ENCODE results near the gene MAPK7.

The MAPK7 gene

DNA sequence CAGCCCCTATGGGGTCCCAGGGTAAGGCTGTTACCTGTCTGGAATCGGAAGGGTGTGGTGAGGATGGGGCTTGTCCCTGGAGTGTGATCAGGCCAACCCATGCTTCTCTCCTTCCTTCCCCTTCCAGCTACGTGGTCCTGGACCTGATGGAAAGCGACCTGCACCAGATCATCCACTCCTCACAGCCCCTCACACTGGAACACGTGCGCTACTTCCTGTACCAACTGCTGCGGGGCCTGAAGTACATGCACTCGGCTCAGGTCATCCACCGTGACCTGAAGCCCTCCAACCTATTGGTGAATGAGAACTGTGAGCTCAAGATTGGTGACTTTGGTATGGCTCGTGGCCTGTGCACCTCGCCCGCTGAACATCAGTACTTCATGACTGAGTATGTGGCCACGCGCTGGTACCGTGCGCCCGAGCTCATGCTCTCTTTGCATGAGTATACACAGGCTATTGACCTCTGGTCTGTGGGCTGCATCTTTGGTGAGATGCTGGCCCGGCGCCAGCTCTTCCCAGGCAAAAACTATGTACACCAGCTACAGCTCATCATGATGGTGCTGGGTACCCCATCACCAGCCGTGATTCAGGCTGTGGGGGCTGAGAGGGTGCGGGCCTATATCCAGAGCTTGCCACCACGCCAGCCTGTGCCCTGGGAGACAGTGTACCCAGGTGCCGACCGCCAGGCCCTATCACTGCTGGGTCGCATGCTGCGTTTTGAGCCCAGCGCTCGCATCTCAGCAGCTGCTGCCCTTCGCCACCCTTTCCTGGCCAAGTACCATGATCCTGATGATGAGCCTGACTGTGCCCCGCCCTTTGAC, 2.4 kb downstream of the MAPK7 start:
- H3K27me3 ChIP-seq (ENCODE audit: control insufficient read depth, insufficient read depth, low read length, poor library complexity, severe bottlenecking), result no peaks in the 10 kb centered on the region
- H3K9me3 ChIP-seq (ENCODE audit: control insufficient read depth, low read length), result no peaks in the 10 kb centered on the region
- no peak overlapping the region for H3K27ac ChIP-seq (ENCODE audit: insufficient read depth, low read depth, low read length, poor library complexity, severe bottlenecking)
- 96% methylated on average over 29 of the region's 29 CpGs for WGBS, 2 experiments
- H3K4me3 ChIP-seq (ENCODE audit: insufficient read depth, low read depth, low read length), result no peak overlapping the region
- H3K4me1 ChIP-seq (ENCODE audit: control insufficient read depth, insufficient read depth, low read length), result peaks cover 16% of the 10 kb centered on the region
- H3K36me3 ChIP-seq (ENCODE audit: control insufficient read depth, insufficient read depth, low read length), result peaks cover 43% of the 10 kb centered on the region

DNA sequence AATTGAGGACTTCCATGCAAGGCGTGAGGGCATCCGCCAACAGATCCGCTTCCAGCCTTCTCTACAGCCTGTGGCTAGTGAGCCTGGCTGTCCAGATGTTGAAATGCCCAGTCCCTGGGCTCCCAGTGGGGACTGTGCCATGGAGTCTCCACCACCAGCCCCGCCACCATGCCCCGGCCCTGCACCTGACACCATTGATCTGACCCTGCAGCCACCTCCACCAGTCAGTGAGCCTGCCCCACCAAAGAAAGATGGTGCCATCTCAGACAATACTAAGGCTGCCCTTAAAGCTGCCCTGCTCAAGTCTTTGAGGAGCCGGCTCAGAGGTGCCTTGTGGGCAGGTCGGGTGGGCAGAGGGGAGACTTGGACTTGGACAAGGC, 3.1 kb downstream of the MAPK7 start:
- H3K4me3 ChIP-seq (ENCODE audit: insufficient read depth, low read depth, low read length), result no peak overlapping the region
- no peaks in the 10 kb centered on the region for H3K27me3 ChIP-seq (ENCODE audit: control insufficient read depth, insufficient read depth, low read length, poor library complexity, severe bottlenecking)
- no peak overlapping the region for H3K27ac ChIP-seq (ENCODE audit: insufficient read depth, low read depth, low read length, poor library complexity, severe bottlenecking)
- no peaks in the 10 kb centered on the region for H3K9me3 ChIP-seq (ENCODE audit: control insufficient read depth, low read length)
- H3K36me3 ChIP-seq (ENCODE audit: control insufficient read depth, insufficient read depth, low read length), result peaks cover 43% of the 10 kb centered on the region
- H3K4me1 ChIP-seq (ENCODE audit: control insufficient read depth, insufficient read depth, low read length), result peaks cover 19% of the 10 kb centered on the region
- 94 to 96% methylated on average over 7 of the region's 7 CpGs for WGBS, 2 experiments

- Histone ChIP-seq H3K9me3 (ENCODE audit: control insufficient read depth, low read length) (no peaks in the 10 kb centered on the region), H3K36me3 (ENCODE audit: control insufficient read depth, insufficient read depth, low read length) (peaks cover 43% of the 10 kb centered on the region), H3K27me3 (ENCODE audit: control insufficient read depth, insufficient read depth, low read length, poor library complexity, severe bottlenecking) (no peaks in the 10 kb centered on the region), H3K4me3 (ENCODE audit: insufficient read depth, low read depth, low read length) (no peak overlapping the region), H3K27ac (ENCODE audit: insufficient read depth, low read depth, low read length, poor library complexity, severe bottlenecking) (no peak overlapping the region), H3K4me1 (ENCODE audit: control insufficient read depth, insufficient read depth, low read length) (peaks cover 23% of the 10 kb centered on the region)
- WGBS, 2 experiments, result 95% methylated on average over 31 of the region's 31 CpGs
These were observed 3.6 kb downstream of the MAPK7 start for GRCh38 chr17:19381741-19382444.

DNA sequence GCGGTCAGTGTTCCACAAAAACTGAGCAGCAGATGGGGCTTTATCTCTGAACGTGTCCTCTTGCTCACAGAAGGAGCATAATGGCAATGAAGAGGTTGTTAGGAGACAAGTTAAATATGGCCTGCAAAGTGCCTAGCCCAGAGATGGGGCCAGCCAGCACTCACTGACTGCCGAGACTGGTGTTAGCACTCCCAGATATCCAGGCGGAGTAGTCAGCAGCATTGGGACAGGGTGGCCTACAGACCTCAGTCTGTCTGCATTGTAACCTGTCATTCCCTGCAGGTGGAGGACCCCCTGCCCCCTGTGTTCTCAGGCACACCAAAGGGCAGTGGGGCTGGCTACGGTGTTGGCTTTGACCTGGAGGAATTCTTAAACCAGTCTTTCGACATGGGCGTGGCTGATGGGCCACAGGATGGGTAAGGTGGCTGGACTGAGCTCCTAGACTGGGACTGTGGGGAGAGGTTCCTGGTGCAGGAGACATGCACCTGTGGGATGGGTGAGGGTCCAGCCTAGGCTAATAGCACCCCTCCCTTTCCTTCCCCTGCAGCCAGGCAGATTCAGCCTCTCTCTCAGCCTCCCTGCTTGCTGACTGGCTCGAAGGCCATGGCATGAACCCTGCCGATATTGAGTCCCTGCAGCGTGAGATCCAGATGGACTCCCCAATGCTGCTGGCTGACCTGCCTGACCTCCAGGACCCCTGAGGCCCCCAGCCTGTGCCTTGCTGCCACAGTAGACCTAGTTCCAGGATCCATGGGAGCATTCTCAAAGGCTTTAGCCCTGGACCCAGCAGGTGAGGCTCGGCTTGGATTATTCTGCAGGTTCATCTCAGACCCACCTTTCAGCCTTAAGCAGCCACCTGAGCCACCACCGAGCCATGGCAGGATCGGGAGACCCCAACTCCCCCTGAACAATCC, 4.5 kb downstream of the MAPK7 start:
- no peaks in the 10 kb centered on the region for H3K9me3 ChIP-seq (ENCODE audit: control insufficient read depth, low read length)
- no peak overlapping the region for H3K27ac ChIP-seq (ENCODE audit: insufficient read depth, low read depth, low read length, poor library complexity, severe bottlenecking)
- peaks cover 43% of the 10 kb centered on the region for H3K36me3 ChIP-seq (ENCODE audit: control insufficient read depth, insufficient read depth, low read length)
- peaks cover 30% of the 10 kb centered on the region for H3K4me1 ChIP-seq (ENCODE audit: control insufficient read depth, insufficient read depth, low read length)
- no peak overlapping the region for H3K4me3 ChIP-seq (ENCODE audit: insufficient read depth, low read depth, low read length)
- no peaks in the 10 kb centered on the region for H3K27me3 ChIP-seq (ENCODE audit: control insufficient read depth, insufficient read depth, low read length, poor library complexity, severe bottlenecking)
- WGBS, 2 experiments, result 95 to 96% methylated on average over 12 to 13 of the region's 13 CpGs

- Histone ChIP-seq H3K4me1 (ENCODE audit: control insufficient read depth, insufficient read depth, low read length) (peaks cover 34% of the 10 kb centered on the region), H3K9me3 (ENCODE audit: control insufficient read depth, low read length) (no peaks in the 10 kb centered on the region), H3K27ac (ENCODE audit: insufficient read depth, low read depth, low read length, poor library complexity, severe bottlenecking) (no peak overlapping the region), H3K27me3 (ENCODE audit: control insufficient read depth, insufficient read depth, low read length, poor library complexity, severe bottlenecking) (no peaks in the 10 kb centered on the region), H3K4me3 (ENCODE audit: insufficient read depth, low read depth, low read length) (no peak overlapping the region), H3K36me3 (ENCODE audit: control insufficient read depth, insufficient read depth, low read length) (peaks cover 43% of the 10 kb centered on the region)
- WGBS, 2 experiments, result 93 to 95% methylated on average over 6 of the region's 6 CpGs
These were observed 5.6 kb downstream of the MAPK7 start for GRCh38 chr17:19383681-19384470.

DNA sequence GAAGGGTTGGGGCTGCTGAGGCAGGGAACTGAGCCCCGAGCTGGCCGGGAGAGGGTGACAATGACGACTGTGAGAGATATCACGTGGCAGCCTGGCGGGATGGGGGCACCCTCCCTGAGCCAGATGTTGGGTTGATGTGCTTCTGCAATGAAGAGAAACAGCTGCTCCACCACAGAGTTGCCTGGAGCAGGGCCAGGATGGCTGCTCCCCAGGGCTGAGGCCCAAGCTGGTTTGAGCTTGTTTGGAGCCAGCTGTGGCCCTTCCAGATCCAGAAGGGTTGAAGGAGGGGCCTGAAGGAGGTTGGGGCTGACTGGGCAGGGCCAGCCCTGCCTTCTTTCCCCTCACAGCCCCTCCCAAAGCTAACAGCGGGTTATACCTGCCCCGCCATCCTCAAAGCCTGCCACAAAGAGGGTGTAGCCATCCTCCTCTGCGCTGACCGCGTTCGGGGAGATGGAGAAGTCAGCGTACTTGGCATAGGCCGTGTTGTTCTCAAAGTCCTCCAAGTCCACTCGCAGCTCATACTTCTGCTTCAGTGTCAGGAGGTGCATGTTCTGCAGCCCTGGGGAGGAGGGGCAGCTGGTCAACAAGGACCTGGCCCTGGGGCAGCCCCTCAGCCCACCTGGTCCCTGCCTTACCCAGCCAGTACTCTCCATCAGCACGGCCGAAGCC, 6.6 kb downstream of the MAPK7 start:
- H3K27me3 ChIP-seq (ENCODE audit: control insufficient read depth, insufficient read depth, low read length, poor library complexity, severe bottlenecking), result no peaks in the 10 kb centered on the region
- H3K4me1 ChIP-seq (ENCODE audit: control insufficient read depth, insufficient read depth, low read length), result peaks cover 28% of the 10 kb centered on the region
- H3K4me3 ChIP-seq (ENCODE audit: insufficient read depth, low read depth, low read length), result no peak overlapping the region
- 93 to 94% methylated on average over 16 of the region's 16 CpGs for WGBS, 2 experiments
- H3K9me3 ChIP-seq (ENCODE audit: control insufficient read depth, low read length), result no peaks in the 10 kb centered on the region
- H3K27ac ChIP-seq (ENCODE audit: insufficient read depth, low read depth, low read length, poor library complexity, severe bottlenecking), result no peak overlapping the region
- H3K36me3 ChIP-seq (ENCODE audit: control insufficient read depth, insufficient read depth, low read length), result peaks cover 40% of the 10 kb centered on the region

- Histone ChIP-seq H3K4me1 (ENCODE audit: control insufficient read depth, insufficient read depth, low read length) (peaks cover 28% of the 10 kb centered on the region), H3K36me3 (ENCODE audit: control insufficient read depth, insufficient read depth, low read length) (peaks cover 34% of the 10 kb centered on the region), H3K27ac (ENCODE audit: insufficient read depth, low read depth, low read length, poor library complexity, severe bottlenecking) (no peak overlapping the region), H3K27me3 (ENCODE audit: control insufficient read depth, insufficient read depth, low read length, poor library complexity, severe bottlenecking) (no peaks in the 10 kb centered on the region), H3K4me3 (ENCODE audit: insufficient read depth, low read depth, low read length) (no peak overlapping the region), H3K9me3 (ENCODE audit: control insufficient read depth, low read length) (no peaks in the 10 kb centered on the region)
- 90 to 95% methylated on average over 9 of the region's 9 CpGs for WGBS, 2 experiments
These were observed 7.3 kb downstream of the MAPK7 start for GRCh38 chr17:19385521-19385983.

GRCh38 chr17:19386051-19386929, 8.0 kb downstream of the MAPK7 start:
- H3K27ac ChIP-seq (ENCODE audit: insufficient read depth, low read depth, low read length, poor library complexity, severe bottlenecking), result no peak overlapping the region

More at GRCh38 chr17:19386051-19386929, 8.0 kb downstream of the MAPK7 start:
- WGBS, 2 experiments, result 74% methylated on average over 20 of the region's 20 CpGs
- peaks cover 27% of the 10 kb centered on the region for H3K36me3 ChIP-seq (ENCODE audit: control insufficient read depth, insufficient read depth, low read length)
- no peaks in the 10 kb centered on the region for H3K27me3 ChIP-seq (ENCODE audit: control insufficient read depth, insufficient read depth, low read length, poor library complexity, severe bottlenecking)
- no peaks in the 10 kb centered on the region for H3K9me3 ChIP-seq (ENCODE audit: control insufficient read depth, low read length)
- H3K4me1 ChIP-seq (ENCODE audit: control insufficient read depth, insufficient read depth, low read length), result peaks cover 29% of the 10 kb centered on the region
- H3K4me3 ChIP-seq (ENCODE audit: insufficient read depth, low read depth, low read length), result no peak overlapping the region

All from ectodermal cell (in vitro differentiated cells).